Neutrophil (primary cell): ENCODE data around the gene TFR2.

Experiments
- H3K27ac ChIP-seq: fragments of 200-600 bp; sonication (generic); 2 replicates; pipeline ENCODE4 v1.5.1; 2016; ENCODE audit warnings: mild to moderate bottlenecking, moderate library complexity
- H3K27me3 ChIP-seq: fragments of 200-600 bp; sonication (generic); 2 replicates; pipeline ENCODE4 v1.6.0; 2016; ENCODE audit warnings: mild to moderate bottlenecking
- H3K36me3 ChIP-seq: fragments of 200-600 bp; sonication (generic); 2 replicates; pipeline ENCODE4 v1.5.1; 2017
- H3K4me1 ChIP-seq, 2 experiments: fragments of 200-600 bp in 1 of 2; sonication (generic) in 1 of 2; 1 replicate in 1 of 2; 2 replicates in 1 of 2; pipeline versions ENCODE4 v1.5.1 to v1.6.1; 2013 to 2016; ENCODE audit warnings: low read depth in 1 of 2, low read length in 1 of 2, mild to moderate bottlenecking in 1 of 2, moderate library complexity in 1 of 2; ENCODE audit not compliant: control insufficient read depth in 1 of 2, insufficient read depth in 1 of 2
- H3K4me3 ChIP-seq, 2 experiments: fragments of 200-600 bp in 1 of 2; sonication (generic) in 1 of 2; 1 replicate in 1 of 2; 2 replicates in 1 of 2; pipeline ENCODE4 v1.5.1; 2013 to 2016; ENCODE audit warnings: low read depth in 1 of 2, low read length in 1 of 2, mild to moderate bottlenecking in 1 of 2, moderate library complexity in 1 of 2
- H3K9me3 ChIP-seq: fragments of 200-600 bp; sonication (generic); 2 replicates; pipeline ENCODE4 v1.5.1; 2016
- CTCF ChIP-seq: fragments of 200-600 bp; sonication (generic); IDR thresholded peaks from 2 replicates; pipeline ENCODE4 v1.5.1; 2016; ENCODE audit warnings: antibody characterized with exemption

The TFR2 gene

DNA sequence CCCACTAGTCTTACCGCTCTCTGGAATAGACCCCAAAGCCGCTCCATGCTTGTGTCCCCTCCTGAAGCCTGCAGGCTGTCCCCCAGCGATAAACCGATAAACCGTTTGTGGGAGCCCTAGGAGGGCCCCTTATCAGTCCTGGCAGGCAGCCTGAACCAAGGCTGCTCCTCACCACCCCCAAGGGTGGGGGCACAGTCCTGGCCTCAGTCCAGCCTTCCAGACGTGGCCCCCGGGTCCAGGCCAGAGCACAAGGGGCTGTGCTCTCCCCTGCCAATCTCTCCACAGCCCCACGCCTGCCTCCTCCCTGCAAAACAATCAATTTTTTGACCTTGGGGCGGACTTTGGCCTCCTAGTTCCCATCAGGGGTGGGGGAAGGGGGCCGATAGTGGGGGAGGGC lies at the start of gene TFR2:
TSS of gene TFR2 (minus strand) at position 90 of the 397 bp plus-strand sequence. CDS start at position 47, 43 bp downstream.
- H3K36me3 ChIP-seq, result no peaks in the 10 kb centered on the region
- H3K4me1 ChIP-seq, result no peaks in the 10 kb centered on the region
- no peak within 1 kb of the TSS for H3K27ac ChIP-seq
- no peak for TF ChIP-seq CTCF
- peaks cover 43% of the 10 kb centered on the region for H3K27me3 ChIP-seq
- no peaks in the 10 kb centered on the region for H3K9me3 ChIP-seq
- H3K4me3 ChIP-seq, result no peak within 1 kb of the TSS

DNA sequence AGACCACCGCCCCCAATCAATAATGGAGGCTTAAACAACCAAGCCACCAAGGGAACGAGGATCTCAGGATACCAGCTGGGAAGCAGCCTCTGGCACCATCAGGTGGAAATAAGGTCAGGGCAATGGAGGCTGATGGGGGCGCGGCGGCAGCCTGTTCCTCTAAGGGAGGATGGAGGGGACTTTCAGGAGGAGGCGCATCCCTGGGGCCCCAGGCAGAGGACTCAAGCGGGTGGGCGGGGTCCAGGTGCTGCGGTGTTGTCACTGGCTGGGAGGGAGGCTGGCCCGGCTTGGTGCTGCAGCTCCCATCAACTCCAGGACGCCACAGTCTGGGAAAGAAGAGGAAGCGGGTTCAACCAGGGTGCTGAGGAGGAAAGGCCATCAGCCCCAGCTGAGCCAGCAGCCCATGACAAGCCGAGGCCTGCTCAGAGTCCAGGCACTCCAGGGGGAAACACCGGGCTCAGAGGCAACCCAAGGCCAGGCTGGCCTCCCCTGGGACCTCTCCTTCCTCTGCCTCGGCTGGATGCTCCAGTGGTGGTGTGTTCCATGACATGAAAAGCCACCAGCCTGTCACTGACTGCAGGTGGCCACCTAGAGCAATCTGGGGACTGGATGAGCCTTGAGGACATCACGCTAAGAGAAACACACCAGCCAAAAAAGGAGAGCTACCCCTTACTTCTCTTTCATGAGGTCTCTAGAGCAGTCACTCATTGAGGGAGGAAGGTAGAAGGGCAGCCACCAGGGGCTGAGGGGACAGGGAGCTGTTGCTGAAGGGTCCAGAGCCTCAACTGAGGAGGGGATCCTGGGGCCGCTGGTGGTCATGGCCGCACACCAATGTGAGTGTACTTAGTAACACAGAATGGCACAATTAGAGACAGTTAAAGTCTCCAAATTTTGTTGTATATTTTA lies 48.1 kb upstream of the TFR2 start:
- H3K27me3 ChIP-seq, result peaks cover under 1% of the 10 kb centered on the region
- H3K4me1 ChIP-seq, result peaks cover 25% of the 10 kb centered on the region in 2 experiments
- TF ChIP-seq CTCF, result no peak
- no peak overlapping the region for H3K27ac ChIP-seq
- H3K4me3 ChIP-seq, result no peak overlapping the region
- H3K9me3 ChIP-seq, result no peaks in the 10 kb centered on the region
- peaks cover 48% of the 10 kb centered on the region for H3K36me3 ChIP-seq

- no peak overlapping the region for H3K27ac ChIP-seq
- no peak overlapping the region for H3K4me3 ChIP-seq
- no peaks in the 10 kb centered on the region for H3K9me3 ChIP-seq
- H3K27me3 ChIP-seq, result no peaks in the 10 kb centered on the region
- peaks cover 59% of the 10 kb centered on the region for H3K36me3 ChIP-seq
- no peak for TF ChIP-seq CTCF
- peaks cover 24% of the 10 kb centered on the region in 2 experiments for H3K4me1 ChIP-seq
Observed at GRCh38 chr7:100688326-100688860, 47.0 kb upstream of the TFR2 start.

- H3K27me3 ChIP-seq, result no peaks in the 10 kb centered on the region
- peaks cover 18% of the 10 kb centered on the region in 2 experiments for H3K4me1 ChIP-seq
- H3K27ac ChIP-seq, result no peak overlapping the region
- H3K36me3 ChIP-seq, result peaks cover 64% of the 10 kb centered on the region
- H3K9me3 ChIP-seq, result no peaks in the 10 kb centered on the region
- no peak overlapping the region for H3K4me3 ChIP-seq
- TF ChIP-seq CTCF, result no peak
Observed at GRCh38 chr7:100687751-100688300, 46.5 kb upstream of the TFR2 start.

GRCh38 chr7:100687261-100687660 lies 45.9 kb upstream of the TFR2 start:
- Histone ChIP-seq H3K4me3 (no peak overlapping the region), H3K27ac (no peak overlapping the region), H3K4me1 (peaks cover 13% of the 10 kb centered on the region in 2 experiments), H3K36me3 (peaks cover 70% of the 10 kb centered on the region), H3K27me3 (no peaks in the 10 kb centered on the region), H3K9me3 (no peaks in the 10 kb centered on the region)
- TF ChIP-seq CTCF, result no peak
